AML-193 (cell line): ENCODE measurements around the gene MVB12B.

Experiments used
- DNase-seq, 2 experiments: peaks; one replicate each; lab custom pipeline; 2025; lab: John Stamatoyannopoulos, UW

MVB12B gene

DNA sequence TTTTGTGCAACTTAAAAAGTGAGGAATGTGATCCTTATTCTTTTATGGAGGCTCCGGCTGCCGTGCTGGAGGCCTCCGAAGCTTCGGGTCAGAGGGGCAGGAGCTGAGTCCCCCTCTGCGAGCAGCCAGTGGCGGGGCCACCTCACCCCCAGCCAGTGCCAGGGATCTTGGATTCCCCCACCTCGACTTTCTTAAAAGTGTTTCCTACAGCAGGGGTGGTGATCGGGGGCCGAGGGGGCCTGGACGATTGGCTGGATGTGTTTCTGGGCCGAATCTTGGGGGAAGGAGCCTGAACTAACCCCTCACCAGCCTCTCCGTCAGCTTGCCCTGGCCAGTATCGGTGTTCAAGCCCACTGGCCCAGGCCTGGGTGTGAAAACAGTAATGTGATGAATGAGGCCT is 194.9 kb downstream of the MVB12B start:
- DNase-seq = no peak

DNA sequence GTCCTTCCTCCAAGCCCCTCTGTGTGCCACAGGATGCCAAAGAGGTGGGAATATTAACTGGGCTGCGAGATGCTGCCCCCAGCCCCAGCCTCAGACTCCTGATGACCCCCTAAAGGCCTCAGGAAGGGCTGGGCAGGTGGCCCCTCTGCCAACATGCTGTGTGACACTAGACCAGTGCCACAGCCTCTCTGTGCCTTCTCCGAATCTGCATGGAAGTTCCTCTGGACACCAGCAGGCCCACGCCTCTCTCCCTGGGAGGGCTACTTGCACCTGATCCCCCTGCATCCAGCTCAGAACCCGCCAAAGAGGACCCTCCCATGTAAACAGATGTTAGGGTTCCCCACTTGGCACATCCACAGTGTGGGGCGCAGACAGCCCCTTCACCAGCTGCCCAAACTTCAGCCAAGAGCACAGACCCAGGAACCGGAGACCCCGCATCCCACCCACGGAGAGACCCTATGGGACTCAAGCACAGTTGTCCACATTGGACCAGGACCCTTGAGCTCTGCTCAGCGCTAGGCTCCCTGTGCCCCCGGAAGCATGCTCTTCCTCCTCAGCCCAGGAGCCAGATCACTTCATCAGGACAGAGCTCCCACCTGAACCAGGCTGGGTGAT is 195.5 kb downstream of the MVB12B start:
- DNase-seq = no peak

DNA sequence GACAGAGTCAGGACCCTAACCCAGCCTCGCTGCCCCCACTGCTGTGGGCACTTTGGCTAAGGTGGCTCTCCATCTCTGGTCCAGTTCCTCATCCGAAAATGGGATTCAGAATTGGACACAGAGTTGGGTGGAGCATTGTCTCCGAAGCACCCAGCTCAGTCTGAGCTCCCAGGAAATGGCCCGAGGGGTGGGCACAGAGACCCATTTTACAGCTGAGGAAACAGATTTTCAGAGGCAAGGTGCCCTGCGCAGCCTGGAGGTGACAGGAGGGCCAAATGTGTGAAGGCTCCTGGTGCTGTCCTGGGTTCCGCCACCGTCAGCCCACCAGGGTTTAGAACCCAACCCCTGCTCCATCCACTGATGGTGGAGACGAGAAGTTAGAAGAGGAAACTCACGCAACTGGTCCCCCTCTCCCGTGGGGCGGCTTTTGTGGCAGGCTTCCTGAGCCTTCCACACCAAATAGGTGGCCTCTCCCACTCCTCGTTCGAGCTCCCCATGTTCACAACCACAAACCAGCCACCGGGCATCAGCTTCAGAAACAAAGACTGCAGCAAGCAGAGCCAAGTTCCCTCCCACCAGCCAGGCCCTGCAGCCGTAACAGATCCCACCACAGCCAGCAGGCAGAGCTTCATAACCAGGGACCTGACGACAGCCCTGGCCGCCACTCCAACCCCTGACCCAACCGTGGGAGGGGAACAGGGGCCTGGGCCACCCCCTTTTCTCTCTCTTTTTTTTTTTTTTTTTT is 196.2 kb downstream of the MVB12B start:
- DNase-seq = no peak

DNA sequence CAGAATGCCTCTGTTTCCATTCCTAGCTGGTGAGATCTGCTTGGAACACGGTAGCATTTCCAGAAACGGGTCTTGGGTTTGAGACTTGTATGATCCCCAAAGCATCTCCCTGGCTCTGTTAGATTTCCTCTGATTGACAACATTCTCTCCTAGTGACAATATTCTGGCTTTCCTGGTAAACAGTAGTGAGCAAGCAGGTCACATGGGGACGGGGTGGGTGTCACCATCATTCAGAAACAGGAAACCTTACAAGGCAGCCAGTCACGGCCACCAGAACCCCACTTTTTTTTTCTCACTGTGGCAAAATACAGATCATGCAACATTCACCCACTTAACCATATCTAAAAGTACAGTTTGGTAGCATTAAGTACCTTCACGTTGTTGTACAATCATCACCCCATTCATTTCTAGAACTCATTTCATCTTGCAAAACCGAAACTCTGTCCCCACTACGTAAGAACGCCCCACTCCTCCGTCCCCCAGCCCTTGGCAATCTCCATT is 197.0 kb downstream of the MVB12B start:
- peak; percentile 12 to 22 for DNase-seq

DNA sequence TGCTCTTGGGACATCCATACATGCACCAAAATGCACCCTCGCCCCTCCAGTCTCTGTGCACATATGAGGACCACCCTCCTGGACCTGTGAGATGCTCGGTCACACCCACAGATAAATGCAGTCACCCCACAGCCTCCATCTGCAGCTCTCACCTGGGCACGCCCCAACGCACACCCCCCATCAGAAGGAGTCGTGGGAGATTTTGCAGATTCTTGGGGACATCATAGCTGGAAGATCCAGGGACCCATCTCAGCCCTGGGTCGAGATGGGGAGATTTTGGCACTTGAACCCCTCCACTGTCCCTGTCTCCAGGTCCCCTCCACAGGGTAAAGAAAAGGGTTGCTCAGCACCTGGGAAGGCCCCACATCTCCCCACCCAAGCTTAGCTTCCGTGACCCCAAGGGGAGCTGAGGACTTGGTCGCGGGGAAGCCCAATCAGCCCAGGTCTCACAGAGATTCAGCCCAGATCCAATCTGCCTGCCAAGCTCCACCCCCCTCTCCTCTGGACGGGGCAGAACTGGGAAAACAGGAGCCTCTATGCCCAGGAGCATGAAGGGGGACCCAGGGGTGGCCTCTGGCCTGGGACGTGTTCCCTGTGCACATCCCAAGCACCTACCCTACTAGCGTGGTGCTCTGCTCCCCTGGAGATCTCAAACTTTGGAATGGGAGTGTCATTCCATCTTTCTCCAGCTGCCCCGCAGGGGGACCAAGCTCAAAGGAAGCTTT is 197.9 kb downstream of the MVB12B start:
- no peak for DNase-seq

DNA sequence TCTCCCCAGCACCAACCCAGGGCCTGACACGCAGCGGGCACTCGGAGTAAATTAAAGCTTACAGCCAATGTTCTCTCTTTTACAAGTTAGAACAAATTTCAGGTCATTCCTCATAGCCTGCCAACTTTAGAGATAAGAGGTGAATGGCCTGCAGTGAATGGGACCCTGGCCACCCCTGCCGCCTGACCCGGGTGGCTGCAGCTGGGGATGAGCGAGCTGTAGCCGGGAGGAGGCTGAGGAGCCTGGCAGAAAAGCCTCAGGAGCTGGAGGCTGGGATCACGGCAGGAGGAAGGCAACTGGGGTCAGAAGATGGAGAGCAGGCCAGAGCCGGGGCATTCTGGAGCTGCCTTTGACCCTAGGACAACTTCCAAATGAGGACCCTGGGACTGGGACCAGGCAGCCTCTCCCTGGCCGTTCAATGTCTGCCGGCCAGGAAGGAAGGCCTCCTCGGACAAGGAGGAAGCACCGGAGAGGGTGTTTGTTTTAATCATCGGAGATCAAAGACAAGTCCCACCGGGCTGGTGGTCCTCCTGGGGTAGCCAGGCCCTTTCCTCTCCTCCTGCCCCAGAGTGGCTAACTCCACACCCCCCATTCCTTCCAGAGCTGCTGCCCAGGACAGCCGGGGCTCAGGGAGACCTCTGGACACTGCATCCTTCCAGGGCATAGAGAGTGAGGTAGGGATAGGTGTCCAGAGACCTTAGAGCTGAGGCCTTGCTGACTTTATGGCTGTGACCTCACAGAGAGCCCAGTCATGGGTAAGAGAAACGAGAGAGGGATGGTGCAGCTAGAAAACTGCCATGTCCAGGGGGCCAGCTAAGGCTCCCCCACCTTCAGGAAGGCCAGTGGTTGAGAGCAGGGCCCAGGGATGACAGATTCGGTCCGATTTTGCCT is 199.8 kb downstream of the MVB12B start:
- no peak for DNase-seq

DNA sequence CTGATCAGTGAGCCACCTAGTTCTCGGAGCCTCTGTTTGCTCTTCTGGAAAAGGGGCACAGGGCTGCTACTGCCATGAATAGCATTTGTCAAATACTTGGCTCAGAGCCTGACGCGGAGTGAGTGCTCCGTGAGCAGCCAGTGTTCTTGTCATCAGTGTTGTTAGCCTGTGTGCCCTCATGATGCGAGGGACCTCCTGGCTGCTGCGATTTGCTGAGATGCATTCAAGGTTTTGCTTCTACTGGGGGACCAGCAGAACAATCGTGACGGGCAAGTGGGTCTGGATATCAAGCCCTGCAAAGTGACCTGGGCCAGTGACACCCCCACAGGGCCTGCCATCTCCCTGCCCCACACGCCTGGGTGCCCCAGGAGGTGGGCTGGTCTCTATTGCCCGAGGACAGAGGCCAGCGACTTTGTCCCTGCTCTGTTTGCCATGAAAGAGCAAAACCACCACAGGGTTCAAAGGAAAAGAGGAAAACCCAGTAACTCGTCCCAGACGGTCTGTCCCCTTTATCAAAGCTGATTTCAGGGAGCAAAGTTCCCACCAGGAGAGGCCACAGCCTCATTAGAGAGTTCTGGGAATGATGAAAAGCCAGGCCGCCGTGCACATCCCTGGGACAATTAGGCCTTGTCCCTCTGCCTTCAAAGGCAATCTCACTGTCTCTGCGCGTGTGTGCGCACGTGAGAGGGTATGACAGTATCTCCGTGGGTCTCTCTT is 200.6 kb downstream of the MVB12B start:
- DNase-seq = no peak

DNA sequence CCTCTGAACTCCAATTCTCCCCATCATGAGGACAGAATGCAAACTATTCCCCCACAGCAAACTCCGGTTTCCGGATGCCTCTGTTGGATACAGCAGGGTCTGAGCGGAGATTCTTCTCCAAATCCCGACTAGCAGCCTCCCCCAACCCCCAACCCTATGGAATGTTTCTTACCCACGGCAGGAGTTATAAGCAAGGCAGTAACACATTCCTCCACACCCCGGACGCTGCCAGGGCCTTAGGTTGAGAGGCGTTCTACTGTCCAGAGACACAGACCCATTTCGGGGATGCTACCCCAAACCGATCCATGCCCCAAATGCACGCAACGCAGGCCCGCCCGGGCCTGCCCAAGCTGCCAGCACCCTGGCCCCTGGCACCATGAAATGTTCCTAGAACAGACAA is 201.5 kb downstream of the MVB12B start:
- no peak for DNase-seq

DNA sequence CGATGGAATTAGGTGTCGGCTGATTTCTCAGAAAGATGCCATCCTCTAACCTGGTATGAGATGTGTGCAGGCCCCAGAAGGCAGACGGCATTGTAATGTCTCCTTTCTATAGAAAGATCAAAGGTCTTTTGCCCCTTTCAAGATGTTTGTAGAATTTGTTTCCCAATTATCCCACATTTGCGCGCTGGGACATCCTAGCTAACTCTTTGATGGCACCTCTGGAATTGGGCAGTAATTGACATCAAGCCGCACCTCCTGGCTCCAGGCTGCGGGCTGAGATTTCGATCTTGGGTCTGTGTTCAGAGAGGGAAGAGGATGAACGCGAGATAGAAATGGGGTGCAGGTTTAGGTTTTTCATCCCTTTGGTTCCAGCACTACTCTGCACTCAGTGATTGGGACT is 202.3 kb downstream of the MVB12B start:
- no peak for DNase-seq

DNA sequence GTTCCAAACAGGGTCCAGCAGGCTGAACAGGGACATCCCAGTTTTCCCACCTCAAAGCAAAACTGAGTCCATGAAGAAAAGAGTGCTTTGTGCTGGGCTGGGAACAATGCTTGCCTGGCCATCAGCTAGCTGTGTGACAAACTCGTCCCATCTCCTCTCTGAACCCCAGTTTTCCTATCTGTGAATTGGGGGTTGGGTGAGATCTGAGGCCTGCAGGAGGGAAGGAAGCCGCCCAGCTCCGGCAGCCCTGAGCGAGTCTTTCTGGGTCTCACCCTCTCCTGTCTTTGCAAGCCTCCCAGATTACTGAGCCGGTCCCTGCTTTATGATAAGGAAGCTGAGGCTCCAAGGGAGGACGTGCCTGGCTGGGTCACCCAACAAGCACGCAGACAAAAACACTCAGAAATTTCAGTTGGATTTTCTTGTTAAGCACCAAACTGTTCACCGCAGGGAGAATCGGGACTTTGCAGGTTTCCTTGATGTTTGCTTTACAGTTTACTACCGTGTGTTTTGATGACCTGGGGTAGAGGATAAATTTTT is 204.5 kb downstream of the MVB12B start:
- no peak for DNase-seq

DNA sequence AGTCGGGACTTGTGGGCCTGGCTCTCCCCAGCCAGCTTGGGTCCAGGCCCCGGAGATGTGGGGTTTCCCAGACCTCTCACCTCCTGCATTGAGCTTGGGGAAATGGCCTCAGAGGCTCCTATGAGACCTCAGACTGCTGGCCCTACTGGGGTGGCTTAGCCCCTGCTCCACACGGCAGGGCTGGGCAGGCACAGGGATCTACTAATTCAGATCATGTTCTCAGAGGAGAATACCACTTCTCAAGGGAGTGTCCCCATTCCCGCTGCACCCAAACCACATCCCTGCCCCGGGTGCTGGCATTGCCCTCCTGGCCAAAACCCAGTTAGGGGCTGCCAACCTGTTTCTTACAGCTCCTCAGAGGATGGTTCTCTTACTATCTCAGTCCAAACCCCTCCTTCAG is 205.0 kb downstream of the MVB12B start:
- DNase-seq = no peak

DNA sequence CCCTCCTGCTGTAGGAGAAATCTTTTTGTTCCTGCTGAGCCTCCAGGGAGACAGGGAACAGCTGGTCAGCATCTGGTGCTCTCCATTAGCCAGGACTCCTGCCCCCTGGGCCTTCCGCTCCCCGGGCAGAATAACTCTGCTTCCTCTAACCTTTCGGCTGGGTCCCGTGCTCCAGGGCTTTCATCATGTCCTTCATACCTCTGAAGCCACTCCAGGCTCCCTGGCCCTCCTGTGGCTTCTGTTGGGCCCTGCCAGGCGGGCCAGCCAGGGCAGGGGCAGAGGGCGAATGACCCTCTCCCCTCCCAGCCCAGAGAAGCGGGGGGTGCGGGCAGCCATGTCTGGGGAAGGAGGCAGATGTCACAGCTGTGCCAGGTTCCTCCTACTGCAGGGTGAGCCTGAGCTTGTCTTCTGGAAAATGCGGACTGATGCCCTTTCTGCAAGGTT is 205.4 kb downstream of the MVB12B start:
- DNase-seq = no peak

DNA sequence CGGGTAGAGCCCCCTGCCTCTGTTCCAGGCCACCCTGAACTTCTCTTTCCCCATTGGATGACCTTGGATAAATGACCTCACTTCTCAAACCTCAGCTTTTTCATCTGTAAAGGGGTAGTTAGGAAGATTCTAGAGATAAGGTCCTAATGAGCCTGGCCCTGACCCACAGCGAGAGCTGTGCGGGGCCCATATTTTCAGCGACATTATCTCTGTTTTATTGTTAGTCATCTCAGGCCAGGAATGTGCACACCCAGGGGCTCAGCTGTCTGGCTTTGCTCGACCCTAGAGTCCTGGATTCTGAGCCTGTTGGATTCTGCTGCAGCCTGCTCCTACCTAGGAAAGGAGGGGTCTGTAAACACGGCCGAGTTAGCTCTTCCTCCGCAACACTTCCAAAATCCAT is 205.9 kb downstream of the MVB12B start:
- DNase-seq = no peak

DNA sequence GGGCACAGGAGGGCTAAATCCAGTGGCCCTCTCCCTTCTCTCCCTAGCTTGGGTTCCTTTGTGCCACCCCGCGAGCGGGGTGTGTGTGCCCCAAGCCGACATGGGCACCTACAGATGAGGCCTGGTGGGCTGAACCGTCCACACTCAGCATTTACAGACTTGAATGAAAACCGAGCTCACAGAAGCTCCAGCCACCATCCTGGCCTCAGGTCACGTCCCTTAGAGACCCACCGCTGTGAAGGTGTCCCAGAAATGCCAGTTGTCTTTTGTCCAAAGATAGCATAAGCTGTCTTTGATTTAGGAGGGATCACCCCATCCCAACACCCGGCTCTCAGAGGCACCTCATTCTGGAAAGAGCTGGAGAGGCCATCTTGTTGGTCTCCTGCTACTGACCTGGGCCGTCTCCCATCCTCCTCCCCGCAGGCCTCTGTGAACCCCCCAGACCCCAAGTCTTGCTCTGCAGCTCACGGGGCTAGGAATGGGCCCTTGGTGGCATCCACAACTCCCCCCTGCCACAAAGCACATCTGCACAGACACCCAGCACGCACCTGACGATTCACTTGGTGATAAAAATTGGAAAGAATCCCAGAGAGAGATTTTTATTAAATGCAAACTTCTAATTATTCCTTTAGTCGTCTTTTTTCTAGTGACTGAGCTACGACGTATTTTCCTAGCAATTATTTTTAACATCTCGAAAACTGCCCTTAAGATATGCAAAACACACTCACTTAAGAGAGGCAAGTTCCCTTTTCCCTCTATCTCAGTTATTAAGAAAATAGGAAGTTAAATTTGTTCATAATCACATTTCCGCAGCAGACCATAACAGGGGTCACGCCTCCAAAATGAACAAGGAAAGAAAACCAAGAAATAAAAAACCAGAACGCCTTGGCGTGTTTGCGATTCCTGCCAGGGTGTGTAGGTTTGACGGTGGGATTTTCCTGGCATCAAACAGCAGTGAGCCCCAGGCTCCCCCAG is 206.6 kb downstream of the MVB12B start:
- DNase-seq = peak; percentile 86 to 89

DNA sequence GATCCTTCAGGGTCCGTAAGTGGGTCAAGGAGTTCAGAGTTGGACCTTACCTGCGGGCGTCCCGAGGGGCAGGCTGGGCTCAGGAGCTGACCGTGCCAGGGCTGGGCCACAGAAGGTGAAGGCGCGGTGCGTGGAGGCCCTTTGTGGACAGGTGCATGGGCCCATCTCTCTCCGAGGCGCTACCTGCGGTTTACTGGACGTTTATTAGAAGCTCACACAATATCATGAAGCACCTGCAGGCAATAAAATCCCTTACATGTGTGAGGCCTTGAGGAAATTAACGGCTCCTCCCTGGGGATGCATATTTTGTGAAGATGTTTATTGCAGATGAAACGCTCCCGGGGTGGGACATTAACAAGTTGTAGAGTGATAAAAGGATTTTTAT is 207.3 kb downstream of the MVB12B start:
- no peak for DNase-seq

DNA sequence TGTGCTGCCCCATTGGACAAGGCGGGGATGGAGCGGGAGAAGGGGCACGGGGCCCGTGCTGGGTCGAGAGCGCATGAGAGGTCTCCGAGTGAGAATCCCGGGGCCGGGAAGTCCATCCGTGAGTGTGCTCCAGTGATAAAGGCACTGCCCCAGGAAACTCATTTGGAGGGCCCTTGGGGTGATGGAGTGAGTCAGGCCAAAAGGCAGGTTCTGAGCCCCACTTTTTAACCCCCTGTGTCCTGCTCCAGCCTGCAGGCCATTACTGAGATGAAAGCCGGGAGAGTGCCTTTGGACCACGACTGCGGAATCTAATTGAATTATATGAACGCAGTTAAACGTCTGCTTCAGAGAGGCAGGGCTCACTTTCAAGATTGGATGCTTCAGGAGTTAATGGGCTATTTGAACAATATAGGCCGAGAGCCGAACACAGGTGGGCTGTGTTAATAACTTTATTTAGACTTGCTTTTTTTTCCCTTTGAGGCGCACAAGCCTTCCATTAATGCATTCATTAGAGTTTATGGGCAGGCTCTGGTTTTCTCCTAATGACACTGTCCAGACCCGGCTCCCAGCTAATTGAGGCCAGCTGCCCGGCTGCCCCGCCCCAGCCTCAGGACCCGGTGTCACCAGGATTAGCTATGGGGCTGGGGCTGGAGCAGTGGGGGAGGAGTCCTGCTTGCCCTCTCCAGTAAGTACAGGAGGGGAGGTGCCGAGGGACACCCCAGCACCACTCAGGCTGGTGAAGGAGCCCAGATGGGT is 208.0 kb downstream of the MVB12B start:
- DNase-seq = no peak

DNA sequence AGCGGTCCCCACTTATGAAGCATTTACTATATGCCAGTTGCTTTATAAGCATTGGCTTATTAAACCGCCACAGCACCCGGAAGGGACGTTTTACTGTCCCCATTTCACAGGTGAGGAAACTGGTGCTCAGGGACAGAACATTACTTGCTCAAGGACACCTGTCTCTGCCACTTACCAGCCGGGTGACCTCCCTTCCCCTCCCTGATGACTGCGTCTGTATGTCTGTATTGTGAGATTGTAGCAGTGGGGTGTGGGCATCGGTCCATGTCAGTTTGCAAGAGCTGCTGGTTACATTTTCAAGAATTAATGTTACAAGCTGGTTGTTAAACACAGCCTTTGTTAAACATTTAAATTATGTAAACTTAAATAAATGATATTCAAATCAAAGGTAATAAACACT is 209.5 kb downstream of the MVB12B start:
- DNase-seq = no peak

DNA sequence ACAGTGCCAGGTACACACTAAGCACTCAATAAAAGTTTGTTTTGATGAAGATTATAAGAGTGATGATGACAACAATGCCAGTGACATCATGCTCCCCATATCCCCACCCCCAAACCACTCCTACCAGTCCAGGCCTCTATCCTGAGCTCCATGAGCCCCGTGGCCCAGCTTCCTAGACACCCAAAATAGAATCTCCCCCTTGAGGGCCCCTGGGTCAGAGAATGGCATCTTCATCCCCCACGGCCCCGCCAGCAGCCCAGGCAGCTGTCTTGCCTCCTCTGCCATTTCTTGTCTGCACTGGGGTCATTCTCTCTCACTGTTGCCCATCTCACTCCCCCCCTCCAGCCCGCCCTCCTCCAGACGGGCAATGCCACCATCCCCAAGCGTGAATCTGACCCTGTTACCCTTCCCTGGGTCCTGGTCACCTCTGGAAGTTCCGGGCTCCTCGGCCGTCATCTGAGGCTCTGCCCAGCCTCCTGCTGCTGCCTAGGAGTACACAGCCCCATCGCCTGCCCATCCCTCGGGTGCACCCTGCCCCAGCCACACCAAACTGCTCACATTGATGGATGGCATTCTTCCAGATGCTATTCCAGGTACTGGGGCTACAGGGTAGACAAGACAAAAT is 210.3 kb downstream of the MVB12B start:
- DNase-seq = no peak

DNA sequence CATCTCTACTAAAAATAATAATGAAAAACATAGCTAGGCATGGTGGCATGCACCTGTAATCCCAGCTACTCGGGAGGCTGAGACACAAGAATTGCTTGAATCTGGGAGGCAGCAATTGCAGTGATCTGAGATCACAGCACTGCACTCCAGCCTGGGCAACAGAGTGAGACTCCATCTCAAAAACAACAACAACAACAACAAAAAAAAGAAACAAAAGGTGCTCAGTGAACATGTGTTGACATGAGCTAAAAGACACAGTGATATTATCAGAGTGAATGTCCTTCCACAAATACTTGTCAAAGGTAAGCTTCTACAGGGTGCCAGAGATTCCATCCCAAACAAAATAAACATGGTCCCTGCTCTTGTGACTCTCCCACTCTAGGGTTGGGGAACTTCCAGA is 211.9 kb downstream of the MVB12B start:
- no peak for DNase-seq
